KOPT-K1 (cell line): ENCODE data around the gene ZSCAN5B.

Experiments
- H3K27ac ChIP-seq: fragments of 200-600 bp; sonication (generic); 2 replicates; pipeline ENCODE4 v1.5.1; 2016; ENCODE audit warnings: antibody characterized with exemption, mild to moderate bottlenecking, low read depth, low read length; ENCODE audit not compliant: poor library complexity, severe bottlenecking
- H3K36me3 ChIP-seq: fragments of 200-600 bp; sonication (generic); 2 replicates; pipeline ENCODE4 v1.5.1; 2017; ENCODE audit warnings: antibody characterized with exemption, mild to moderate bottlenecking, low read length, moderate library complexity; ENCODE audit not compliant: insufficient read depth
- H3K9me3 ChIP-seq: fragments of 200-600 bp; sonication (generic); 2 replicates; pipeline ENCODE4 v1.5.1; 2017; ENCODE audit warnings: antibody characterized with exemption, low read length, mild to moderate bottlenecking; ENCODE audit not compliant: insufficient read depth, poor library complexity, severe bottlenecking

ZSCAN5B gene

GRCh38 chr19:56144376-56144775 is 53.2 kb downstream of the ZSCAN5B start:
- Histone ChIP-seq H3K27ac (peak overlapping the region; percentile 84), H3K9me3 (no peaks in the 10 kb centered on the region), H3K36me3 (peaks cover 31% of the 10 kb centered on the region)

GRCh38 chr19:56142897-56143434 is 54.6 kb downstream of the ZSCAN5B start:
- Histone ChIP-seq H3K36me3 (peaks cover 19% of the 10 kb centered on the region), H3K9me3 (no peaks in the 10 kb centered on the region)

DNA sequence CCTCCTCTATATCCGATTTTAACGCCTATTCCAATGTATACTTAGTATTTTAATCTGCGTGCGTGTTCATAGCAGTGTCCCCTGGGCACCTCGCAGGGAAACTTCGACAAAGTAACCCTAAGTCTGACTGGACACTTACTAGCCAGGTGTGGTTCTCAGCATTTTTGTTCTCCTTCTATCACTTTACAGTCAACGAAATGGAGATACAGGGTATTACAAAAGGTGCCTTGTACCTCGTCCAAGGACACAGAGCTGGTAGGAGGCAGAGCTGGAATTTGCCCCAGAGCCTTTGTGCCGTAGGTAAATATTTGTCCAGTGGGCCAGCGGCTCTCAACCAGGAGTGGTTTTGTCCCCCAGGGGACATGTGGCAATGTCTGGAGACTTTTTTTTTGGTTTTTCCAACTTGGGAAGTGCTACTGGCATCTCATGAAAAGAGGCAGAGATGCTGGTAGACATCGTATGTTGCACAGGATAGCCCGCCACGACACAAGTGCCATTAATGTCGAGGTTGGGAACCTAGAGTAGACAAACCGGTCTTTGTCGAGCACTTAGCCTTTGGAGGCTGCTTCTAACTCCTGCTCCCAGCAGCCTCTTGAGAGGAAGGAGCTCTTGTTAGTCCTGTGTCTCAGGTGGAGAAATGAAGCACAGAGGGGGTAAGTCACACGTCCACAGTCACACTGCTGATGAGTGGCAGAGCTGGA is 55.3 kb downstream of the ZSCAN5B start:
- H3K27ac ChIP-seq: peak overlapping the region; percentile 84
- no peaks in the 10 kb centered on the region for H3K9me3 ChIP-seq
- H3K36me3 ChIP-seq: peaks cover 12% of the 10 kb centered on the region; the same call in 1 of the 2 replicates

More at GRCh38 chr19:56142897-56143434, 54.6 kb downstream of the ZSCAN5B start:
- peak overlapping the region; percentile 84 for H3K27ac ChIP-seq

GRCh38 chr19:56141417-56141993 is 56.1 kb downstream of the ZSCAN5B start:
- Histone ChIP-seq H3K9me3 (no peaks in the 10 kb centered on the region), H3K36me3 (peaks cover 6% of the 10 kb centered on the region; the same call in 1 of the 2 replicates), H3K27ac (peak overlapping the region; percentile 84)

- peak within 1 kb of the TSS; percentile 84 for H3K27ac ChIP-seq
- H3K36me3 ChIP-seq: no peaks in the 10 kb centered on the region
- no peaks in the 10 kb centered on the region for H3K9me3 ChIP-seq
Observed at GRCh38 chr19:56140583-56141416, 56.8 kb downstream of the ZSCAN5B start, which contains the start of gene ZNF444. ZNF444 (plus strand) TSS chr19:56141287; CDS start chr19:56146912, 5,625 bp downstream.

DNA sequence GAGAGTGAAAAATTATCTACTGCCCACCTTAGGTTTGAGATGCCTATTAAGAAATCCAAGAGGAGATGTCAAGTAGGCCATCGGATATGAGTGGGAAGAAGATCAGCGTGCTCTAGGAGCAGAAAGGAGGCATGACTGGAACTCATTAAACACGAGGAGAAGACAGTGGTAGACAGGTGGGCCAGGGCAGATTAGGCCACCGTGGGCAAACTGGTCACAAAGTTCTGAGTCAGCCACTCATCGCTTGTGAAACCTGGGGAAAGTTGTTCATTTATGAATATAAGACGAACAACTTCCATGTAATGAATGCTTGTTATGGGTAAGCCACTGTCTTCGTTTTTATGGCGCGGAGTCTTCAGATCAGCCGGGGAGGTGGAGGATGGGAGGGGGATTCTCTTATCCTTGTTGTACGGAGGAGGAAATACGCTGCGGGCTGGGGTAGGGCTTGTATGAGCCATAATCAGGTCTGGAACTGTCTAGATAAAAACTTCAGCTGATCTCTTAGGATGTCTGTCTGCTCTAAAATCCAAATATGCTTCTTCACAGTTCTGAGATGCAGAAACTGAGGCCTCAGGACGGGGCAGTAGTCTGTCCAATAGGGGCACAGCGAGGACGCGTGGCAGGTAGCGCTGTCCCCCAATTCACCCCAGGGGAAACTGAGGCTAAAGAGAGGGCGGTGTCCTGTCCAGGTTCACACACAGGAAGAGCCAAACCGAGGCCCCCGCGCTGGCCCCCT is 57.6 kb downstream of the ZSCAN5B start:
- no peaks in the 10 kb centered on the region for H3K9me3 ChIP-seq
- no peaks in the 10 kb centered on the region for H3K36me3 ChIP-seq
- peak overlapping the region; percentile 84 for H3K27ac ChIP-seq
